Neural cell (in vitro differentiated cells): ENCODE results near the gene ATP5F1D. TPM values are rescaled to one million over a fixed set of nuclear protein-coding genes. Genes with fewer than 3 reads are reported as not detected.

Experiments
- H2AFZ ChIP-seq: fragments of 200-600, 300-800 bp; sonication (generic), shearing (Covaris generic); 2 replicates; pipeline ENCODE4 v1.6.0; 2014; ENCODE audit warnings: low read depth, mild to moderate bottlenecking, antibody characterized with exemption, low read length, moderate library complexity
- H3F3A ChIP-seq: fragments of 200-600 bp; shearing (Covaris generic); 2 replicates; pipeline ENCODE4 v1.6.1; 2016; ENCODE audit warnings: mild to moderate bottlenecking, moderate library complexity, mixed read lengths, antibody characterized with exemption, low read length; ENCODE audit not compliant: insufficient read depth, poor library complexity, severe bottlenecking
- H3K27ac ChIP-seq: fragments of 200-600, 300-800 bp; sonication (generic), shearing (Covaris generic); 2 replicates; pipeline ENCODE4 v1.5.1; 2014; ENCODE audit warnings: mild to moderate bottlenecking, low read length, moderate library complexity
- H3K27me3 ChIP-seq: fragments of 300-800, 200-600 bp; sonication (generic), shearing (Covaris generic); 2 replicates; pipeline ENCODE4 v1.6.0; 2014; ENCODE audit warnings: mild to moderate bottlenecking, low read depth, low read length, moderate library complexity; ENCODE audit not compliant: insufficient read depth
- H3K36me3 ChIP-seq: fragments of 300-800, 200-600 bp; sonication (generic), shearing (Covaris generic); 2 replicates; pipeline ENCODE4 v1.5.1; 2014; ENCODE audit warnings: mild to moderate bottlenecking, antibody characterized with exemption, low read length, moderate library complexity; ENCODE audit not compliant: insufficient read depth
- H3K4me2 ChIP-seq: fragments of 300-800, 200-600 bp; sonication (generic), shearing (Covaris generic); 2 replicates; pipeline ENCODE4 v1.6.0; 2014; ENCODE audit warnings: mild to moderate bottlenecking, low read length
- H3K4me3 ChIP-seq: fragments of 300-800, 200-600 bp; sonication (generic), shearing (Covaris generic); 2 replicates; pipeline ENCODE4 v1.5.1; 2014; ENCODE audit warnings: mild to moderate bottlenecking, low read length, moderate library complexity
- H3K79me2 ChIP-seq: fragments of 200-600 bp; shearing (Covaris generic); replicated peaks from 2 replicates; pipeline ENCODE4 v1.6.0; 2014; ENCODE audit warnings: mild to moderate bottlenecking, low read length, moderate library complexity; ENCODE audit not compliant: insufficient read depth
- H3K9ac ChIP-seq: fragments of 300-800, 200-600 bp; sonication (generic), shearing (Covaris generic); 2 replicates; pipeline ENCODE4 v1.6.1; 2016; ENCODE audit warnings: mild to moderate bottlenecking, low read length, mixed read lengths
- H3K9me2 ChIP-seq: fragments of 200-600 bp; shearing (Covaris generic); 2 replicates; pipeline ENCODE4 v1.6.1; 2016; ENCODE audit warnings: mild to moderate bottlenecking, low read length, mixed read lengths; ENCODE audit not compliant: insufficient read depth
- H3K9me3 ChIP-seq: fragments of 200-600, 300-800 bp; sonication (generic), shearing (Covaris generic); 2 replicates; pipeline ENCODE4 v1.6.1; 2016; ENCODE audit warnings: mild to moderate bottlenecking, mixed run types, low read length, moderate library complexity, mixed read lengths
- H4K20me1 ChIP-seq: fragments of 200-600 bp; shearing (Covaris generic); 2 replicates; pipeline ENCODE4 v1.6.1; 2016; ENCODE audit warnings: mild to moderate bottlenecking, mixed run types; ENCODE audit not compliant: insufficient read depth
- CTCF ChIP-seq: fragments of 450-650 bp; IDR thresholded peaks from 2 replicates; pipeline ENCODE4 v1.5.1; 2014; ENCODE audit warnings: antibody characterized with exemption, mild to moderate bottlenecking, moderate library complexity; ENCODE audit not compliant: poor library complexity, severe bottlenecking
- EP300 ChIP-seq: fragments of 450-650 bp; conservative IDR thresholded peaks from 2 replicates; pipeline ENCODE4 v1.6.1; 2014; ENCODE audit warnings: antibody characterized with exemption, mild to moderate bottlenecking, moderate library complexity; ENCODE audit not compliant: poor library complexity, severe bottlenecking
- EZH2 ChIP-seq: fragments of 200-600, 300-800 bp; shearing (Covaris generic), sonication (generic); IDR thresholded peaks from 2 replicates; pipeline ENCODE4 v1.6.1; 2014; ENCODE audit warnings: antibody characterized with exemption, low read length, borderline replicate concordance, mild to moderate bottlenecking; ENCODE audit not compliant: insufficient read depth, poor library complexity, severe bottlenecking
- MXI1 ChIP-seq: fragments of 450-650 bp; conservative IDR thresholded peaks from 2 replicates; pipeline ENCODE4 v1.6.1; 2014; ENCODE audit warnings: antibody characterized with exemption, mild to moderate bottlenecking; ENCODE audit not compliant: poor library complexity, severe bottlenecking
- POLR2AphosphoS5 ChIP-seq: IDR thresholded peaks from 2 replicates; pipeline ENCODE4 v1.6.1; 2012
- RAD21 ChIP-seq: fragments of 450-650 bp; conservative IDR thresholded peaks from 2 replicates; pipeline ENCODE4 v1.6.1; 2014; ENCODE audit warnings: antibody characterized with exemption, mild to moderate bottlenecking, moderate library complexity
- REST ChIP-seq: IDR thresholded peaks from 2 replicates; pipeline ENCODE4 v1.6.1; 2012; ENCODE audit warnings: borderline replicate concordance
- SMC3 ChIP-seq: fragments of 450-650 bp; conservative IDR thresholded peaks from 2 replicates; pipeline ENCODE4 v1.6.1; 2014; ENCODE audit warnings: antibody characterized with exemption, mild to moderate bottlenecking, moderate library complexity; ENCODE audit not compliant: poor library complexity
- TAF1 ChIP-seq: IDR thresholded peaks from 2 replicates; pipeline ENCODE4 v1.6.1; 2012; ENCODE audit warnings: low read depth
- polyA plus RNA-seq: library from polyadenylated mRNA; depleted of rRNA; stranded (reverse); fragments of >200 nt; gene quantifications from 2 replicates; pipeline ENCODE4 v1.2.3, GENCODE V29; 2014

The ATP5F1D gene
- polyA plus RNA-seq, 1 donor from 2014 or later, result 47.8 TPM

- H2AFZ ChIP-seq, result no peak overlapping the region
- no peaks in the 10 kb centered on the region for H3K9me3 ChIP-seq
- H4K20me1 ChIP-seq, result no peaks in the 10 kb centered on the region
- H3K4me3 ChIP-seq, result peak overlapping the region; percentile 92
- H3K9me2 ChIP-seq, result no peaks in the 10 kb centered on the region
- no peak overlapping the region for H3K9ac ChIP-seq
- H3K27me3 ChIP-seq, result no peaks in the 10 kb centered on the region
- no peaks in the 10 kb centered on the region for H3K36me3 ChIP-seq
- no peak for TF ChIP-seq SMC3
- TF ChIP-seq MXI1, result no peak
- no peak for TF ChIP-seq EP300
- TF ChIP-seq CTCF, result no peak
- TF ChIP-seq POLR2AphosphoS5, result no peak
- no peak for TF ChIP-seq EZH2
- no peak for TF ChIP-seq TAF1
- no peak for TF ChIP-seq REST
- TF ChIP-seq RAD21, result no peak
- H3K27ac ChIP-seq, result no peak overlapping the region
- H3F3A ChIP-seq, result no peaks in the 10 kb centered on the region
- H3K79me2 ChIP-seq, result peaks cover 31% of the 10 kb centered on the region
- no peak overlapping the region for H3K4me2 ChIP-seq
Measured at GRCh38 chr19:1288833-1289685, 47.5 kb downstream of the ATP5F1D start.

- Histone ChIP-seq H3F3A (no peaks in the 10 kb centered on the region), H3K36me3 (no peaks in the 10 kb centered on the region), H3K27ac (no peak overlapping the region), H4K20me1 (no peaks in the 10 kb centered on the region), H3K9ac (no peak overlapping the region), H3K79me2 (peaks cover 31% of the 10 kb centered on the region), H3K4me3 (no peak overlapping the region), H3K9me3 (no peaks in the 10 kb centered on the region), H3K27me3 (no peaks in the 10 kb centered on the region), H3K4me2 (no peak overlapping the region), H3K9me2 (no peaks in the 10 kb centered on the region), H2AFZ (no peak overlapping the region)
- no peak for TF ChIP-seq SMC3
- no peak for TF ChIP-seq TAF1
- no peak for TF ChIP-seq CTCF
- no peak for TF ChIP-seq MXI1
- no peak for TF ChIP-seq EP300
- no peak for TF ChIP-seq REST
- no peak for TF ChIP-seq RAD21
- no peak for TF ChIP-seq EZH2
- TF ChIP-seq POLR2AphosphoS5, result no peak
Measured at GRCh38 chr19:1289686-1290025, 48.1 kb downstream of the ATP5F1D start.
